Stomach (tissue), 4 donors: ENCODE results near the gene PRPF6.

Source experiments
- POLR2A ChIP-seq, 4 donors: fragments of 450-650 bp; IDR thresholded peaks; one replicate each; pipeline ENCODE4 v1.6.1; 2016; ENCODE audit warnings: antibody characterized with exemption in 4 of 4, control low read depth in 2 of 4, mild to moderate bottlenecking in 1 of 4, moderate library complexity in 1 of 4
- POLR2AphosphoS5 ChIP-seq, 3 donors: sonication (generic); formaldehyde crosslinking; IDR thresholded peaks; one replicate each; pipeline ENCODE4 v1.6.1; 2016; ENCODE audit warnings: antibody characterized with exemption in 3 of 3
- TF ChIP-seq, protein P1 (sequence below), 7 experiments: fragments of 450-650 bp in 4 of 7; fragments of 200-600 bp in 3 of 7; sonication (generic) in 3 of 7; IDR thresholded peaks; one replicate each; pipeline ENCODE4 v1.5.1; 2016 to 2019; ENCODE audit warnings: antibody characterized with exemption in 7 of 7, control low read depth in 2 of 7, mild to moderate bottlenecking in 1 of 7

DNA sequence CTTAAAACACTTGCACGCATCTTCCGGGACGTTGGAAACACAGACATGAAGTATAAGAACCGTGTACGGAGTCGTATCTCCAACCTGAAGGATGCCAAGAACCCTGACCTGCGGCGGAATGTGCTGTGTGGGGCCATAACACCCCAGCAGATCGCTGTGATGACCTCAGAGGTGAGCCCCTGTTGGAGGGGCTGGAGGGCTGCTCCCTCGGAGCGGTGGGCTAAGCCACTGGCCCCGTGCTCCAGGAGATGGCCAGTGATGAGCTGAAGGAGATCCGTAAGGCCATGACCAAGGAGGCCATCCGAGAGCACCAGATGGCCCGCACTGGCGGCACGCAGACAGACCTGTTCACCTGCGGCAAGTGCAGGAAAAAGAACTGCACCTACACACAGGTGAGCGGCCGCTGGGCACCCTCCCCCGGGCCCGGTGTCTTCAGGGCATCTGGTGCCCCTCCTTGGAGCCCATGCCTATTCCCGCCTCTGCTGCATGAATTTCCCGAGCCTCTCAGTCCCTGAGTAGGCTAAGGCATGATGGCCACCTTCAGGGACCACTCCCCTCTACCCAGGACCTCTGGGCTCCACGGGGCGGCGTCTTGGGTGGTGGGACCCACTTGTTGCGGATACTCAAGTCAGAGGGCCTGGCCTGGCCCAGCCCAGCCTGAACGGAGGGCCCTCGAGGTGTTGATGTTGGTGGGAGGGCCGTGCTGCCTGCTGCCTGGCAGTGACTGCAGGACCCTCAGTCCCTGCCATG, 89.5 kb downstream of the PRPF6 start:
- TF ChIP-seq, protein P1, sequence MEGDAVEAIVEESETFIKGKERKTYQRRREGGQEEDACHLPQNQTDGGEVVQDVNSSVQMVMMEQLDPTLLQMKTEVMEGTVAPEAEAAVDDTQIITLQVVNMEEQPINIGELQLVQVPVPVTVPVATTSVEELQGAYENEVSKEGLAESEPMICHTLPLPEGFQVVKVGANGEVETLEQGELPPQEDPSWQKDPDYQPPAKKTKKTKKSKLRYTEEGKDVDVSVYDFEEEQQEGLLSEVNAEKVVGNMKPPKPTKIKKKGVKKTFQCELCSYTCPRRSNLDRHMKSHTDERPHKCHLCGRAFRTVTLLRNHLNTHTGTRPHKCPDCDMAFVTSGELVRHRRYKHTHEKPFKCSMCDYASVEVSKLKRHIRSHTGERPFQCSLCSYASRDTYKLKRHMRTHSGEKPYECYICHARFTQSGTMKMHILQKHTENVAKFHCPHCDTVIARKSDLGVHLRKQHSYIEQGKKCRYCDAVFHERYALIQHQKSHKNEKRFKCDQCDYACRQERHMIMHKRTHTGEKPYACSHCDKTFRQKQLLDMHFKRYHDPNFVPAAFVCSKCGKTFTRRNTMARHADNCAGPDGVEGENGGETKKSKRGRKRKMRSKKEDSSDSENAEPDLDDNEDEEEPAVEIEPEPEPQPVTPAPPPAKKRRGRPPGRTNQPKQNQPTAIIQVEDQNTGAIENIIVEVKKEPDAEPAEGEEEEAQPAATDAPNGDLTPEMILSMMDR (IDR thresholded peaks at IDR 0.05) = no peak
- no peak for TF ChIP-seq POLR2AphosphoS5 (IDR thresholded peaks at IDR 0.05)
- no peak for TF ChIP-seq POLR2A (IDR thresholded peaks at IDR 0.05)
